Panc1 (cell line): Measurements from ENCODE around the gene STAB1. TPM values are rescaled to one million over a fixed set of nuclear protein-coding genes. Genes with fewer than 3 reads are reported as not detected.

Experiments
- ATAC-seq: fragments of 200-7000 bp; cut with Tn5 transposase; 2 replicates; pipeline ENCODE4 v1.9.1; 2020; ENCODE audit warnings: mild to moderate bottlenecking, moderate library complexity
- BruUV-seq: library from RNA; stranded (reverse); fragments of 400-500 nt; replicated peaks from 2 replicates; lab custom pipeline; 2021; lab: Mats Ljungman, UMichigan
- CTCF ChIA-PET: fragments of 300-600 bp; sonication (Branson Sonifier 250); formaldehyde crosslinking; loops from one replicate; lab custom pipeline; 2022; ENCODE audit warnings: antibody characterized with exemption; lab: Charles Lee
- POLR2A ChIA-PET: fragments of 300-600 bp; sonication (Branson Sonifier 250); formaldehyde crosslinking; loops from one replicate; lab custom pipeline; 2022; ENCODE audit warnings: antibody characterized with exemption; lab: Charles Lee
- DNase-seq: peaks from one replicate; pipeline ENCODE4 v3.0.0-alpha.2; 2010; ENCODE audit warnings: low read depth, low spot score
- H3K27ac ChIP-seq: 2 replicates; pipeline ENCODE4 v1.5.1; 2011; ENCODE audit warnings: mild to moderate bottlenecking, low read length, inconsistent platforms
- H3K27me3 ChIP-seq: fragments of 200-500 bp; sonication (Bioruptor generic); 2 replicates; pipeline ENCODE4 v1.6.0; 2014; ENCODE audit warnings: low read length, inconsistent platforms; ENCODE audit not compliant: control insufficient read depth, insufficient read depth
- H3K36me3 ChIP-seq: fragments of 200-500 bp; sonication (Bioruptor generic); 2 replicates; pipeline ENCODE4 v1.5.1; 2014; ENCODE audit warnings: inconsistent platforms, mild to moderate bottlenecking, low read length, moderate library complexity; ENCODE audit not compliant: control insufficient read depth, insufficient read depth
- H3K4me1 ChIP-seq: 2 replicates; pipeline ENCODE4 v1.5.1; 2011; ENCODE audit warnings: inconsistent platforms, mild to moderate bottlenecking, low read length, moderate library complexity; ENCODE audit not compliant: control insufficient read depth, insufficient read depth
- H3K4me3 ChIP-seq, 2 experiments: 2 replicates each; pipeline ENCODE4 v1.5.1; 2011 to 2012; ENCODE audit warnings: low read depth in 2 of 2, low read length in 2 of 2, mild to moderate bottlenecking in 2 of 2, inconsistent platforms in 1 of 2, moderate library complexity in 1 of 2
- H3K9me3 ChIP-seq: fragments of 200-500 bp; sonication (Bioruptor generic); 2 replicates; pipeline ENCODE4 v1.5.1; 2014; ENCODE audit warnings: low read depth, mild to moderate bottlenecking, inconsistent platforms, low read length, moderate library complexity; ENCODE audit not compliant: control insufficient read depth, insufficient read depth
- CTCF ChIP-seq: fragments of 450-650 bp; IDR thresholded peaks from 2 replicates; pipeline ENCODE4 v1.5.1; 2017; ENCODE audit warnings: mild to moderate bottlenecking
- POLR2AphosphoS5 ChIP-seq: IDR thresholded peaks from 2 replicates; pipeline ENCODE4 v1.6.1; 2012; ENCODE audit warnings: mild to moderate bottlenecking, low read depth, low read length, moderate library complexity
- REST ChIP-seq, 2 experiments: IDR thresholded peaks; 2 replicates each; pipeline ENCODE4 v1.6.1; 2011 to 2012; ENCODE audit warnings: low read depth in 2 of 2, control low read depth in 1 of 2, low read length in 1 of 2, mild to moderate bottlenecking in 1 of 2, moderate library complexity in 1 of 2; ENCODE audit not compliant: insufficient read depth in 1 of 2
- SIN3A ChIP-seq: IDR thresholded peaks from 2 replicates; pipeline ENCODE4 v1.6.1; 2012; ENCODE audit warnings: low read depth, mild to moderate bottlenecking, low read length, moderate library complexity, borderline replicate concordance; ENCODE audit not compliant: insufficient read depth
- TCF7L2 ChIP-seq: IDR thresholded peaks from 2 replicates; pipeline ENCODE4 v1.6.1; 2011; ENCODE audit warnings: mild to moderate bottlenecking, low read depth, low read length, inconsistent platforms
- in situ Hi-C: cut with HindIII; loops from 2 replicates; pipeline ENCODE4 v1.10.0; 2016; ENCODE audit warnings: low sequenced_read_pairs, low pct_unique_long_range_greater_than_20kb
- intact Hi-C: fragments of 100-400 bp; cut with micrococcal nuclease; formaldehyde crosslinking; loops from one replicate; pipeline ENCODE4 v1.10.0; 2022; ENCODE audit not compliant: unreplicated experiment
- total RNA-seq: library from RNA; stranded (reverse); gene quantifications from one replicate; pipeline ENCODE4 v1.2.1, GENCODE V29; 2021; ENCODE audit not compliant: unreplicated experiment

STAB1 gene
- total RNA-seq, 1 experiment from 2014 or later, result 0.39 TPM

- H3K36me3 ChIP-seq, result no peaks in the 10 kb centered on the region
- DNase-seq (no peak), ATAC-seq (no peak)
- no peak overlapping the region for H3K4me3 ChIP-seq
- H3K4me1 ChIP-seq, result no peaks in the 10 kb centered on the region
- CTCF ChIA-PET, result no interaction called here
- intact Hi-C loops, result no loop called here
- in situ Hi-C loops, result no loop called here
- no peaks in the 10 kb centered on the region for H3K27me3 ChIP-seq
- no TSS peak for BruUV-seq
- POLR2A ChIA-PET, result interaction anchor here (0.7 kb wide), 1 partner anchor 15 kb away, joined by 6 read pairs; no protein-coding TSS in a partner anchor
- no peaks in the 10 kb centered on the region for H3K9me3 ChIP-seq
- TF ChIP-seq POLR2AphosphoS5 (no peak), CTCF (no peak), TCF7L2 (no peak), REST (IDR thresholded peaks at IDR 0.05; ENCODE audit: insufficient read depth in 1 of 2, low read depth in 2 of 2, low read length in 1 of 2) (no peak), SIN3A (no peak)
- H3K27ac ChIP-seq, result no peak overlapping the region
Measured at GRCh38 chr3:52512105-52512504, 17.0 kb downstream of the STAB1 start.

GRCh38 chr3:52512727-52513126 lies 17.6 kb downstream of the STAB1 start:
- DNase-seq, result no peak
- Histone ChIP-seq H3K36me3 (no peaks in the 10 kb centered on the region), H3K4me3 (no peak overlapping the region), H3K4me1 (no peaks in the 10 kb centered on the region), H3K27me3 (no peaks in the 10 kb centered on the region), H3K9me3 (no peaks in the 10 kb centered on the region), H3K27ac (no peak overlapping the region)
- POLR2A ChIA-PET, result no interaction called here
- CTCF ChIA-PET, result no interaction called here
- no TSS peak for BruUV-seq
- ATAC-seq, result no peak
- intact Hi-C loops, result no loop called here
- TF ChIP-seq POLR2AphosphoS5 (no peak), TCF7L2 (no peak)
- in situ Hi-C loops, result no loop called here

- H3K27me3 ChIP-seq, result no peaks in the 10 kb centered on the region
Measured at GRCh38 chr3:52513281-52513680, 18.1 kb downstream of the STAB1 start.

More at GRCh38 chr3:52513281-52513680, 18.1 kb downstream of the STAB1 start:
- ATAC-seq (no peak), DNase-seq (no peak)
- BruUV-seq, result no TSS peak
- no peaks in the 10 kb centered on the region for H3K4me1 ChIP-seq
- intact Hi-C loops, result no loop called here
- no peaks in the 10 kb centered on the region for H3K36me3 ChIP-seq
- in situ Hi-C loops, result no loop called here
- CTCF ChIA-PET, result no interaction called here
- no peaks in the 10 kb centered on the region for H3K9me3 ChIP-seq
- no peak overlapping the region for H3K4me3 ChIP-seq
- TF ChIP-seq TCF7L2 (no peak), POLR2AphosphoS5 (no peak), REST (IDR thresholded peaks at IDR 0.05; ENCODE audit: insufficient read depth in 1 of 2, low read depth in 2 of 2, low read length in 1 of 2) (no peak), CTCF (no peak), SIN3A (no peak)
- H3K27ac ChIP-seq, result no peak overlapping the region
- POLR2A ChIA-PET, result no interaction called here
